ENCODE measurements around the gene TMEM39A.
A peak's percentile ranks its signal among the peaks of the same experiment; 100 is the strongest.

TMEM39A gene

GRCh38 chr3:119463171-119464169, at the start of gene TMEM39A:
TMEM39A (minus strand) TSS chr3:119463615; CDS start chr3:119462074, 1,541 bp downstream.
- peak; percentile 42 to 86 for DNase-seq

- DNase-seq: no peak
Measured at GRCh38 chr3:119510690-119511089, 47.3 kb upstream of the TMEM39A start.

- DNase-seq: no peak
Measured at GRCh38 chr3:119508172-119508845, 44.9 kb upstream of the TMEM39A start.

GRCh38 chr3:119507404-119507803, 44.0 kb upstream of the TMEM39A start:
- DNase-seq: no peak

- no peak for DNase-seq
Measured at GRCh38 chr3:119506631-119507030, 43.2 kb upstream of the TMEM39A start.

GRCh38 chr3:119500901-119501300, 37.5 kb upstream of the TMEM39A start:
- no peak for DNase-seq

- DNase-seq: no peak
Measured at GRCh38 chr3:119500265-119500664, 36.9 kb upstream of the TMEM39A start.

GRCh38 chr3:119498186-119499011, 35.0 kb upstream of the TMEM39A start, which contains the start of gene TIMMDC1:
TIMMDC1 (plus strand) TSS chr3:119498547; CDS start chr3:119498734, 187 bp downstream.
- peak; percentile 89 to 93 for DNase-seq

- DNase-seq: no peak
Measured at GRCh38 chr3:119497820-119498185, 34.4 kb upstream of the TMEM39A start.

- no peak for DNase-seq
Measured at GRCh38 chr3:119494597-119494996, 31.2 kb upstream of the TMEM39A start.

- no peak for DNase-seq
Measured at GRCh38 chr3:119492810-119493209, 29.4 kb upstream of the TMEM39A start.

- DNase-seq: no peak
Measured at GRCh38 chr3:119492128-119492527, 28.7 kb upstream of the TMEM39A start.

GRCh38 chr3:119490153-119490552, 26.7 kb upstream of the TMEM39A start:
- no peak for DNase-seq

GRCh38 chr3:119485563-119485962, 22.1 kb upstream of the TMEM39A start:
- DNase-seq: no peak

GRCh38 chr3:119483101-119483500, 19.7 kb upstream of the TMEM39A start:
- DNase-seq: no peak

- DNase-seq: no peak
Measured at GRCh38 chr3:119481079-119481478, 17.7 kb upstream of the TMEM39A start.

GRCh38 chr3:119470866-119471265, 7.5 kb upstream of the TMEM39A start:
- DNase-seq: no peak

GRCh38 chr3:119469418-119470189, 6.2 kb upstream of the TMEM39A start:
- no peak for DNase-seq

GRCh38 chr3:119468041-119468440, 4.6 kb upstream of the TMEM39A start:
- DNase-seq: no peak

- DNase-seq: no peak
Measured at GRCh38 chr3:119457246-119457645, 6.2 kb downstream of the TMEM39A start.

- no peak for DNase-seq
Measured at GRCh38 chr3:119456469-119456868, 6.9 kb downstream of the TMEM39A start.

GRCh38 chr3:119453822-119454221, 9.6 kb downstream of the TMEM39A start:
- DNase-seq: no peak

Measured in cerebellar nuclear complex (tissue), 1 donor.